Naive thymus-derived CD4-positive, alpha-beta T cell (primary cell): ENCODE data around the gene LRPAP1. TPM values are rescaled to one million over a fixed set of nuclear protein-coding genes. Genes with fewer than 3 reads are reported as not detected.

Experiments used
- ATAC-seq: fragments of 150-1000 bp; cut with Tn5 transposase; 2 replicates; pipeline ENCODE4 v1.10.0; 2021; ENCODE audit warnings: mild to moderate bottlenecking, moderate library complexity
- CTCF ChIA-PET: fragments of 350-600 bp; sonication (Branson Sonifier 250); formaldehyde crosslinking; loops from one replicate; lab custom pipeline; 2021; ENCODE audit warnings: antibody characterized with exemption; lab: Charles Lee
- POLR2A ChIA-PET: fragments of 350-600 bp; sonication (Branson Sonifier 250); formaldehyde crosslinking; loops from one replicate; lab custom pipeline; 2021; ENCODE audit warnings: antibody characterized with exemption, inconsistent platforms; lab: Charles Lee
- DNase-seq, 9 donors: peaks; one replicate each; pipeline versions ENCODE4 v3.0.0 to v3.0.0-alpha.2; 2020 to 2022; ENCODE audit warnings: mixed read lengths in 1 of 9
- H3K27ac ChIP-seq: one replicate; pipeline ENCODE4 v1.7.0; 2013; ENCODE audit warnings: mild to moderate bottlenecking, low read depth, low read length, moderate library complexity
- H3K27me3 ChIP-seq, 2 donors: one replicate each; pipeline ENCODE4 v1.7.0; 2013; ENCODE audit warnings: low read length in 2 of 2, mild to moderate bottlenecking in 2 of 2, moderate library complexity in 2 of 2; ENCODE audit not compliant: control insufficient read depth in 2 of 2, insufficient read depth in 2 of 2
- H3K36me3 ChIP-seq, 3 experiments: 1 replicate in 2 of 3; 2 replicates in 1 of 3; pipeline ENCODE4 v1.7.0; 2013; ENCODE audit warnings: low read length in 3 of 3, mild to moderate bottlenecking in 3 of 3, moderate library complexity in 1 of 3; ENCODE audit not compliant: insufficient read depth in 3 of 3, control insufficient read depth in 2 of 3
- H3K4me1 ChIP-seq, 2 donors: one replicate each; pipeline ENCODE4 v1.7.0; 2013; ENCODE audit warnings: low read length in 2 of 2, mild to moderate bottlenecking in 2 of 2, moderate library complexity in 1 of 2; ENCODE audit not compliant: control insufficient read depth in 2 of 2, insufficient read depth in 2 of 2
- H3K4me3 ChIP-seq: 2 replicates; pipeline ENCODE4 v1.7.0; 2013; ENCODE audit warnings: mild to moderate bottlenecking, low read length
- H3K9me3 ChIP-seq, 3 experiments: 1 replicate in 2 of 3; 2 replicates in 1 of 3; pipeline ENCODE4 v1.7.0; 2013; ENCODE audit warnings: low read length in 3 of 3; ENCODE audit not compliant: control insufficient read depth in 2 of 3
- H3K27ac Mint-ChIP-seq, 9 donors: one replicate each; pipeline ENCODE4 v1.8.0; 2020 to 2022; ENCODE audit warnings: mixed read lengths in 9 of 9, mild to moderate bottlenecking in 8 of 9, moderate library complexity in 5 of 9, inconsistent platforms in 2 of 9
- H3K27me3 Mint-ChIP-seq, 5 donors: one replicate each; pipeline ENCODE4 v1.8.0; 2021 to 2022; ENCODE audit warnings: mixed read lengths in 5 of 5, mild to moderate bottlenecking in 1 of 5
- H3K36me3 Mint-ChIP-seq, 5 donors: one replicate each; pipeline ENCODE4 v1.8.0; 2020 to 2022; ENCODE audit warnings: mixed read lengths in 5 of 5, mild to moderate bottlenecking in 3 of 5, inconsistent platforms in 1 of 5
- H3K4me1 Mint-ChIP-seq, 7 donors: one replicate each; pipeline ENCODE4 v1.8.0; 2020 to 2022; ENCODE audit warnings: mixed read lengths in 7 of 7, mild to moderate bottlenecking in 3 of 7, inconsistent platforms in 1 of 7
- H3K4me3 Mint-ChIP-seq, 10 donors: one replicate each; pipeline ENCODE4 v1.8.0; 2020 to 2022; ENCODE audit warnings: mild to moderate bottlenecking in 10 of 10, mixed read lengths in 10 of 10, moderate library complexity in 6 of 10, inconsistent platforms in 2 of 10
- H3K9me3 Mint-ChIP-seq, 11 donors: one replicate each; pipeline ENCODE4 v1.8.0; 2020 to 2022; ENCODE audit warnings: mixed read lengths in 11 of 11, mild to moderate bottlenecking in 4 of 11, inconsistent platforms in 1 of 11, moderate library complexity in 1 of 11
- intact Hi-C, 2 donors: fragments of 100-400 bp; cut with micrococcal nuclease; formaldehyde crosslinking; loops; one replicate each; pipeline ENCODE4 v1.15.1; 2023
- polyA plus RNA-seq, 2 donors: library from polyadenylated mRNA; unstranded; fragments of 300-500 nt; fragmentation: Illumina TruSeq; gene quantifications; one replicate each; pipeline ENCODE4 v1.2.3, GENCODE V29; 2021
- total RNA-seq, 6 experiments: library from RNA in 5 of 6; stranded (reverse) in 5 of 6; gene quantifications; 1 replicate in 5 of 6; 2 replicates in 1 of 6; pipeline ENCODE4 v1.2.3 and lab custom pipeline; 2021 to 2026

Gene LRPAP1
- total and polyA plus RNA-seq, 7 experiments from 2014 or later, result 65.2 to 126 (median 80.9) TPM

- intact Hi-C loops, result no loop called here
- CTCF ChIA-PET, result no interaction called here
- Histone ChIP-seq H3K36me3 (peaks cover 0 to 97% (median 22%) of the 10 kb centered on the region in 3 experiments), H3K27me3 (no peaks in the 10 kb centered on the region), H3K4me1 (no peaks in the 10 kb centered on the region), H3K9me3 (no peaks in the 10 kb centered on the region), H3K27ac (no peak overlapping the region), H3K4me3 (no peak overlapping the region)
- no peak overlapping the region for H3K27ac Mint-ChIP-seq
- peaks cover 0 to 30% (median 2%) of the 10 kb centered on the region in 5 donors for H3K36me3 Mint-ChIP-seq
- POLR2A ChIA-PET, result no interaction called here
- H3K4me3 Mint-ChIP-seq, result no peak overlapping the region
- DNase-seq, result no peak
- peaks cover 0 to 7% (median 0%) of the 10 kb centered on the region in 7 donors for H3K4me1 Mint-ChIP-seq
- H3K9me3 Mint-ChIP-seq, result peaks cover 0 to 3% (median 0%) of the 10 kb centered on the region in 11 donors
- no peaks in the 10 kb centered on the region for H3K27me3 Mint-ChIP-seq
- ATAC-seq, result no peak
Observed at GRCh38 chr4:3520796-3521600, 11.2 kb downstream of the LRPAP1 start.

DNA sequence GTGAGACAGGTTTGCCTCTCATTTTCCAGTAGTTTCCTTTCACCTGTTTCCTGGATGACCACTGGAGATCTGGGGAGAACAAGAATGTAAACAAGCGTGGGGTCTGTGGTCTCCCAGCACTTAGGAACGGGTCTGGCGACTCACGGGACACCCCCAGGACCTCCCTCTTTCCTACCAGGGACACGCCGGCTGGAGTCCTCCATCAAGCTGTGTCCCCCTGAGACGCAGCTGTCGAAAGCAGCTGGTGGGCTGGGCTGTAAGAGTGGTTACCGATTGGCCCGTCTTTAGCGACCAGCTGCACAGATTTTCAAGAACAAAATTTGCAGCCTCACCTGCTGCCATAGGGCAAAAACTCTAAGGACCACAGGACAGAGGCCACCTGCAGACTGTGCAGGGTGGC is 11.9 kb downstream of the LRPAP1 start:
- H3K36me3 Mint-ChIP-seq, result peaks cover 0 to 32% (median 2%) of the 10 kb centered on the region in 5 donors
- Histone ChIP-seq H3K9me3 (no peaks in the 10 kb centered on the region), H3K36me3 (peaks cover 0 to 98% (median 26%) of the 10 kb centered on the region in 3 experiments), H3K4me3 (no peak overlapping the region), H3K27ac (no peak overlapping the region), H3K4me1 (no peaks in the 10 kb centered on the region), H3K27me3 (no peaks in the 10 kb centered on the region)
- CTCF ChIA-PET, result no interaction called here
- DNase-seq (no peak), ATAC-seq (no peak)
- H3K9me3 Mint-ChIP-seq, result peaks cover 0 to 3% (median 0%) of the 10 kb centered on the region in 11 donors
- peaks cover 0 to 5% (median 0%) of the 10 kb centered on the region in 7 donors for H3K4me1 Mint-ChIP-seq
- POLR2A ChIA-PET, result no interaction called here
- H3K4me3 Mint-ChIP-seq, result no peak overlapping the region
- no peaks in the 10 kb centered on the region for H3K27me3 Mint-ChIP-seq
- intact Hi-C loops, result no loop called here
- H3K27ac Mint-ChIP-seq, result no peak overlapping the region

DNA sequence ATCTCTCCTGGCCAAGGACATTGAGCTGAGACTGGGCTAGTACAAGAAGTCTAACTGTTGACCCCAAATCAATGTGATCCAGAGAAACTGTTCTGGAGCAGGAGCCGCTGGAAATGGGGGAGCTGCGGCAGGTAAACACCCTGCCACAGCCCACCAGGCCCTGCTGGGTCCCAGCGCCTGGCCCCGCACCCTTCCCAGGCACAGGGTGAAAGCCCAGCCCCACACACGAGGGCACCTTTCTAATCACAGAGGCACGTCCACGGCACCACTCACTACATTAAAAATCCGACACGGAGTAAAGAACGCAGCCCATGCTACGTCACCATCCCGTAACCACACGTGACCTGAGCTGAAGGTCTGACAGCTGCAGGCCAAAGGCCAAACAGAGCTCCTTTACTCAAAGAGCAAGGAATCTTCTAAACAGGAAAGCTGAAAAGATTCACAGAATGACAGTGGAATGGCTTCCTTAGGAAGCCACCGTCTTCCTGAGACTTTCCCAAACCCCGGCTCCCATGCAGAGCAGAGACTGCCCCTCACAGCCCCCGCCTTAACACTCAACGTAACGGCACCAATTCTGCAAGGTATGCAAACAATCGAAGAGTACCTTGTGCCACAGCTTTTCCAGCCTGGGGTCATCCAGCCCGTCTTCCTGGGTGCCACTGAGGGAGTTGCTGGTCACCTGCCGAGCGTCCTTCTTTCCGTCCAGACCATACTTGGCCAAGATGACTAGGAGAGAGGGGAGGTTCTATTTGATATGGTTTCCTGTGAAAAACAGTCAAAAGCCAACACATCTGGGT is 12.6 kb downstream of the LRPAP1 start:
- ATAC-seq (no peak), DNase-seq (no peak)
- Mint-ChIP-seq H3K4me3 (no peak overlapping the region), H3K9me3 (peaks cover 0 to 3% (median 0%) of the 10 kb centered on the region in 11 donors), H3K4me1 (peaks cover 0 to 5% (median 0%) of the 10 kb centered on the region in 7 donors), H3K36me3 (peaks cover 0 to 33% (median 3%) of the 10 kb centered on the region in 5 donors), H3K27me3 (no peaks in the 10 kb centered on the region), H3K27ac (no peak overlapping the region)
- intact Hi-C loops, result no loop called here
- H3K36me3 ChIP-seq, result peaks cover 0 to 98% (median 26%) of the 10 kb centered on the region in 3 experiments
- ChIA-PET CTCF (no interaction called here), POLR2A (no interaction called here)
- H3K4me1 ChIP-seq, result no peaks in the 10 kb centered on the region
- no peaks in the 10 kb centered on the region for H3K27me3 ChIP-seq
- no peak overlapping the region for H3K27ac ChIP-seq
- no peak overlapping the region for H3K4me3 ChIP-seq
- H3K9me3 ChIP-seq, result no peaks in the 10 kb centered on the region

DNA sequence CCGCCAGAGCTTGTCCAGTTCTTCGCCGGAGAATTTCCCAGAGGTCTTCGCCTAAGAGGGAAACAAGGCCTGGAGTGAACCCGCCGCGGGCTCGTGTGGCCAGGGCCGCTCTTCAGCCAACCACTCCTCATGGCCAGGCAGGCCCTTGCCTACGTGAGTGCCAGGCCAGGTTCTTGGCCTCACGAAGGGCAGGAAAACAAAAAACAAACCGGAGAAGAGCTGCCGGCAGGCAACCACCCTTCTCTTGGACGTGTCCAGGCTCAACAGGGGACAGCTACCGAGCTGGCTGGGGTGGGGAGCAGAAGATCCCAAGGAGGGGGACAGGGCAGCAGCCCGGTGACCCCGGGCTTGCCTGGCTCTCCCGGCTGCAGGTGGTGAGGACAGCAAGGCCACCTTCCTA is 13.3 kb downstream of the LRPAP1 start:
- H3K4me3 Mint-ChIP-seq, result no peak overlapping the region
- intact Hi-C loops, result no loop called here
- Histone ChIP-seq H3K27me3 (no peaks in the 10 kb centered on the region), H3K4me3 (no peak overlapping the region), H3K4me1 (no peaks in the 10 kb centered on the region), H3K27ac (no peak overlapping the region), H3K36me3 (peaks cover 0 to 98% (median 23%) of the 10 kb centered on the region in 3 experiments), H3K9me3 (no peaks in the 10 kb centered on the region)
- no peak for ATAC-seq
- H3K27ac Mint-ChIP-seq, result no peak overlapping the region
- peaks cover 0 to 3% (median 0%) of the 10 kb centered on the region in 11 donors for H3K9me3 Mint-ChIP-seq
- CTCF ChIA-PET, result no interaction called here
- H3K27me3 Mint-ChIP-seq, result no peaks in the 10 kb centered on the region
- peaks cover 2 to 36% (median 4%) of the 10 kb centered on the region in 5 donors for H3K36me3 Mint-ChIP-seq
- H3K4me1 Mint-ChIP-seq, result peaks cover 0 to 5% (median 0%) of the 10 kb centered on the region in 7 donors
- peak in 1 of 9 donors; percentile 4 for DNase-seq
- POLR2A ChIA-PET, result no interaction called here

DNA sequence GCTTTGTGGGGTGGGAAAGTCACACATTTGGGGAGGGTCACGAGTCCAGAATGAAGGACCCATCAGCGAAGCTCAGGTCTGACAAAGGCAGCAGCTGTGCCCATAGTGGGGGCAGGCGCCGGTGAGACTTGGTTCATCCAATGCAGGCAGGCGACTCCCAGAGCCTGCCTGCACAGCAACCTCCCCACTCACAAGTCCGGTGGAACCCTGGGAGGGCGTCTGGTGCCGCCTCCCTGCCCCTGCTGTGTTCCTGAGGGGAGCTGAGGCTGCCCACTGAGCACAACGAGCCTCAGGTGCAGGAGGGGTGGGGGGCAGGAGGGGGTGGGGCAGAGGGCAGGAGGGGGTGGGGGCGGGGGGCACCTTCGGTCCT is 13.7 kb downstream of the LRPAP1 start:
- Histone ChIP-seq H3K36me3 (peaks cover 0 to 98% (median 23%) of the 10 kb centered on the region in 3 experiments), H3K9me3 (no peaks in the 10 kb centered on the region), H3K27me3 (no peaks in the 10 kb centered on the region), H3K4me3 (no peak overlapping the region), H3K27ac (no peak overlapping the region), H3K4me1 (no peaks in the 10 kb centered on the region)
- no peak for ATAC-seq
- Mint-ChIP-seq H3K4me3 (no peak overlapping the region), H3K27ac (no peak overlapping the region), H3K4me1 (peaks cover 0 to 5% (median 0%) of the 10 kb centered on the region in 7 donors), H3K9me3 (peaks cover 0 to 3% (median 0%) of the 10 kb centered on the region in 11 donors), H3K36me3 (peaks cover 5 to 40% (median 6%) of the 10 kb centered on the region in 5 donors), H3K27me3 (no peaks in the 10 kb centered on the region)
- intact Hi-C loops, result no loop called here
- DNase-seq, result peak in 1 of 9 donors; percentile 7
- CTCF ChIA-PET, result no interaction called here
- POLR2A ChIA-PET, result no interaction called here

- CTCF ChIA-PET, result no interaction called here
- no peak overlapping the region for H3K27ac Mint-ChIP-seq
- no peaks in the 10 kb centered on the region for H3K27me3 Mint-ChIP-seq
- POLR2A ChIA-PET, result no interaction called here
- intact Hi-C loops, result no loop called here
- H3K27ac ChIP-seq, result no peak overlapping the region
- H3K36me3 Mint-ChIP-seq, result peaks cover 8 to 46% (median 9%) of the 10 kb centered on the region in 5 donors
- no peak overlapping the region for H3K4me3 ChIP-seq
- ATAC-seq (no peak), DNase-seq (peak in 1 of 9 donors; percentile 8)
- peaks cover 0 to 5% (median 0%) of the 10 kb centered on the region in 7 donors for H3K4me1 Mint-ChIP-seq
- no peaks in the 10 kb centered on the region for H3K9me3 ChIP-seq
- no peaks in the 10 kb centered on the region for H3K4me1 ChIP-seq
- peaks cover 0 to 3% (median 0%) of the 10 kb centered on the region in 11 donors for H3K9me3 Mint-ChIP-seq
- H3K36me3 ChIP-seq, result peaks cover 0 to 98% (median 23%) of the 10 kb centered on the region in 3 experiments
- H3K27me3 ChIP-seq, result no peaks in the 10 kb centered on the region
- no peak overlapping the region for H3K4me3 Mint-ChIP-seq
Observed at GRCh38 chr4:3517731-3518510, 14.3 kb downstream of the LRPAP1 start.
